B cell (primary cell): Measurements from ENCODE around the gene KRTAP10-8. TPM values are rescaled to one million over a fixed set of nuclear protein-coding genes. Genes with fewer than 3 reads are reported as not detected.
"Not testable (repeated sequence)": the region's sequence is repeated elsewhere in the genome, so short reads cannot be mapped to it uniquely, and the experiment has no call there.

Experiments used
- ATAC-seq: fragments of 200-7000 bp; cut with Tn5 transposase; one replicate; pipeline ENCODE4 v1.10.0; 2021; ENCODE audit warnings: low read depth, mild to moderate bottlenecking, moderate number of reproducible peaks, moderate library complexity
- CTCF ChIA-PET: fragments of 350-600 bp; sonication (Branson Sonifier 250); formaldehyde crosslinking; loops from one replicate; lab custom pipeline; 2021; ENCODE audit warnings: antibody characterized with exemption, inconsistent platforms; lab: Charles Lee
- POLR2A ChIA-PET: fragments of 350-600 bp; sonication (Branson Sonifier 250); formaldehyde crosslinking; loops from one replicate; lab custom pipeline; 2021; ENCODE audit warnings: antibody characterized with exemption; lab: Charles Lee
- DNase-seq: peaks from one replicate; pipeline ENCODE4 v3.0.0; 2013
- H2AFZ ChIP-seq: 2 replicates; pipeline ENCODE4 v1.6.1; 2012; ENCODE audit warnings: mild to moderate bottlenecking, low read depth, low read length; ENCODE audit not compliant: insufficient read depth, poor library complexity, severe bottlenecking
- H3K27ac ChIP-seq, 2 donors: 1 replicate in 1 of 2; 2 replicates in 1 of 2; pipeline ENCODE4 v1.5.1; 2012 to 2013; ENCODE audit warnings: low read length in 2 of 2, mild to moderate bottlenecking in 2 of 2, moderate library complexity in 1 of 2
- H3K27me3 ChIP-seq, 4 experiments: fragments of 200-600 bp in 1 of 4; sonication (generic) in 1 of 4; replicated peaks in 1 of 4; 1 replicate in 2 of 4; 2 replicates in 2 of 4; pipeline versions ENCODE4 v1.6.1 to v1.7.0; 2013 to 2016; ENCODE audit warnings: low read length in 3 of 4, mild to moderate bottlenecking in 2 of 4, mixed read lengths in 1 of 4, moderate library complexity in 1 of 4; ENCODE audit not compliant: insufficient read depth in 4 of 4, control insufficient read depth in 3 of 4; ENCODE audit errors: control extremely low read depth in 1 of 4
- H3K36me3 ChIP-seq, 2 experiments: replicated peaks in 1 of 2; 1 replicate in 1 of 2; 2 replicates in 1 of 2; pipeline versions ENCODE4 v1.6.1 to v1.7.1; 2013; ENCODE audit warnings: low read length in 1 of 2; ENCODE audit not compliant: insufficient read depth in 2 of 2, control insufficient read depth in 1 of 2; ENCODE audit errors: control extremely low read depth in 1 of 2, extremely low read depth in 1 of 2
- H3K4me1 ChIP-seq, 2 donors: fragments of 200-600 bp in 1 of 2; sonication (generic) in 1 of 2; 1 replicate in 1 of 2; 2 replicates in 1 of 2; pipeline versions ENCODE4 v1.5.1 to v1.6.1; 2013 to 2017; ENCODE audit warnings: low read length in 2 of 2; ENCODE audit not compliant: control insufficient read depth in 2 of 2, insufficient read depth in 2 of 2
- H3K4me2 ChIP-seq: replicated peaks from 2 replicates; pipeline ENCODE3; 2012; ENCODE audit warnings: mild to moderate bottlenecking, low read depth, low read length; ENCODE audit not compliant: poor library complexity, severe bottlenecking
- H3K4me3 ChIP-seq, 5 experiments: fragments of 200-600 bp in 1 of 5; sonication (generic) in 1 of 5; 1 replicate in 3 of 5; 2 replicates in 2 of 5; pipeline versions ENCODE4 v1.5.1 to v1.7.0; 2011 to 2016; ENCODE audit warnings: low read length in 4 of 5, mild to moderate bottlenecking in 4 of 5, low read depth in 2 of 5, control low read depth in 1 of 5, moderate library complexity in 1 of 5; ENCODE audit not compliant: insufficient read depth in 1 of 5; ENCODE audit errors: control extremely low read depth in 1 of 5, extremely low read depth in 1 of 5
- H3K79me2 ChIP-seq: fragments of 200-600 bp; sonication (generic); one replicate; pipeline ENCODE4 v1.6.0; 2016; ENCODE audit warnings: low read length; ENCODE audit not compliant: control insufficient read depth, insufficient read depth
- H3K9ac ChIP-seq: fragments of 200-600 bp; sonication (generic); 2 replicates; pipeline ENCODE4 v1.6.1; 2017; ENCODE audit warnings: mild to moderate bottlenecking, low read length, moderate library complexity
- H3K9me3 ChIP-seq, 3 donors: one replicate each; pipeline versions ENCODE4 v1.6.1 to v1.7.1; 2013; ENCODE audit warnings: low read length in 2 of 3; ENCODE audit not compliant: control insufficient read depth in 2 of 3, insufficient read depth in 1 of 3; ENCODE audit errors: control extremely low read depth in 1 of 3
- H4K20me1 ChIP-seq: 2 replicates; pipeline ENCODE4 v1.6.0; 2012; ENCODE audit warnings: mild to moderate bottlenecking, low read length; ENCODE audit not compliant: insufficient read depth, control insufficient read depth, poor library complexity, severe bottlenecking
- H3K27ac Mint-ChIP-seq: one replicate; pipeline ENCODE4 v1.8.0; 2021; ENCODE audit warnings: mixed read lengths
- H3K27me3 Mint-ChIP-seq: one replicate; pipeline ENCODE4 v1.8.0; 2021; ENCODE audit warnings: mixed read lengths
- H3K4me1 Mint-ChIP-seq: one replicate; pipeline ENCODE4 v1.8.0; 2021; ENCODE audit warnings: mixed read lengths
- H3K4me3 Mint-ChIP-seq: one replicate; pipeline ENCODE4 v1.8.0; 2021; ENCODE audit warnings: mixed read lengths
- H3K9me3 Mint-ChIP-seq: one replicate; pipeline ENCODE4 v1.8.0; 2022; ENCODE audit warnings: mixed read lengths; ENCODE audit not compliant: insufficient read depth
- WGBS: methylation state at CpG from one replicate; pipeline ENCODE4 v1.1.5; 2013; ENCODE audit warnings: missing lambda C conversion rate; ENCODE audit not compliant: insufficient coverage; 5-methylcytosine and 5-hydroxymethylcytosine counted together
- intact Hi-C: fragments of 100-400 bp; cut with micrococcal nuclease; formaldehyde crosslinking; loops from one replicate; pipeline ENCODE4 v1.10.0; 2022
- polyA plus RNA-seq: library from polyadenylated mRNA; depleted of rRNA; stranded (reverse); fragments of >200 nt; gene quantifications from 2 replicates; pipeline ENCODE4 v1.2.3, GENCODE V29; 2012
- total RNA-seq, 2 donors: library from RNA; stranded (reverse); fragments of 120-200 nt in 1 of 2; gene quantifications; 1 replicate in 1 of 2; 2 replicates in 1 of 2; pipeline versions ENCODE4 v1.2.3 to v1.2.4, GENCODE V29; 2013 to 2022

The KRTAP10-8 gene
- total and polyA plus RNA-seq, 2 donors (not counting 1 experiment from before 2014, with no cell fraction given), result not detected

DNA sequence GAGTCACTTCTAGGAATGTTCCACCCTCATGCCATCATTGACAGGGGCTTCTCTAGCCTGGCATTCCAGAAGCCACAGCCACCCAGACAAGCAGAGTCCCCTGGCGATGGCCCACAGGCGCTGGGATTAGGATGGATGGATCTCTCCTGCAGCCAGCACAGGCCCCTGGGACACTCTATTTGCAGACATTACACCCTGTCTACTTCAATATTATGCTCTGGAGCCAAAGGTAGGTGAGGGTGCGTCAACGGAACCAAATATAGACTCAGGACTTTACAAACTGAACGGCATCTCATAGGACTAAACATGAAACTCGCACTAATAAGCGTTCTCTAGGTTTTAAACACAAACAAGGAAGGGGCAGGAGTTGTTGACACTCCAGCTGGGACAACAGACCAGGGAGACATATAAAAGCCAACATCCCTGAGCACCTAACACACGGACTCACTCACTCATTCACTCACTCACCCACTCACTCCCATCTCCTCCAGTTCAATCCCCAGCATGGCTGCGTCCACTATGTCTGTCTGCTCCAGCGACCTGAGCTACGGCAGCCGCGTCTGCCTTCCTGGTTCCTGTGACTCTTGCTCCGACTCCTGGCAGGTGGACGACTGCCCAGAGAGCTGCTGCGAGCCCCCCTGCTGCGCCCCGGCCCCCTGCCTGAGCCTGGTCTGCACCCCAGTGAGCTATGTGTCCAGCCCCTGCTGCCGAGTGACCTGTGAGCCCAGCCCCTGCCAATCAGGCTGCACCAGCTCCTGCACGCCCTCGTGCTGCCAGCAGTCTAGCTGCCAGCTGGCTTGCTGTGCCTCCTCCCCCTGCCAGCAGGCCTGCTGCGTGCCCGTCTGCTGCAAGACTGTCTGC is 11.5 kb upstream of the KRTAP10-8 start, which contains the start of gene KRTAP10-7:
Gene KRTAP10-7 (plus strand): TSS at position 480 of the 861 bp plus-strand sequence. CDS start 25 bp downstream, at position 505.
- not testable (repeated sequence) for H3K4me3 Mint-ChIP-seq, H2AFZ ChIP-seq
- WGBS, result 85% methylated on average over 11 of the region's 23 CpGs

DNA sequence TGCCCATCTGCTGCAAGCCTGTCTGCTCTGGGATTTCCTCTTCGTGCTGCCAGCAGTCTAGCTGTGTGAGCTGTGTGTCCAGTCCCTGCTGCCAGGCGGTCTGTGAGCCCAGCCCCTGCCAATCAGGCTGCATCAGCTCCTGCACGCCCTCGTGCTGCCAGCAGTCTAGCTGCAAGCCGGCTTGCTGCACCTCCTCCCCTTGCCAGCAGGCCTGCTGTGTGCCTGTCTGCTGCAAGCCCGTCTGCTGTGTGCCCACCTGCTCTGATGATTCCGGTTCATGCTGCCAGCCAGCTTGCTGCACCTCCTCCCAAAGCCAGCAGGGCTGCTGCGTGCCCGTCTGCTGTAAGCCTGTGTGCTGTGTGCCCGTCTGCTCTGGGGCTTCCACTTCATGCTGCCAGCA is 10.8 kb upstream of the KRTAP10-8 start:
- Histone ChIP-seq H3K27me3 (peaks cover 0 to 13% (median 3%) of the 10 kb centered on the region in 4 experiments), H3K9me3 (peaks cover 0 to 19% (median 3%) of the 10 kb centered on the region in 3 donors)
- POLR2A ChIA-PET, H3K4me3 ChIP-seq, H3K4me1 ChIP-seq, H3K27ac Mint-ChIP-seq, H3K4me1 Mint-ChIP-seq, H4K20me1 ChIP-seq, H3K27ac ChIP-seq, H3K9me3 Mint-ChIP-seq, intact Hi-C loops, H3K9ac ChIP-seq, H3K4me3 Mint-ChIP-seq, ATAC-seq, CTCF ChIA-PET, H3K4me2 ChIP-seq, DNase-seq, H2AFZ ChIP-seq, H3K79me2 ChIP-seq, H3K36me3 ChIP-seq: not testable (repeated sequence)
- 84% methylated on average over 10 of the region's 10 CpGs for WGBS
- peaks cover 40% of the 10 kb centered on the region for H3K27me3 Mint-ChIP-seq

More for the DNA sequence above, 11.5 kb upstream of the KRTAP10-8 start, which contains the start of gene KRTAP10-7:
- peaks cover 0 to 19% (median 3%) of the 10 kb centered on the region in 3 donors for H3K9me3 ChIP-seq
- H3K4me1 Mint-ChIP-seq, H4K20me1 ChIP-seq, POLR2A ChIA-PET, H3K9ac ChIP-seq, DNase-seq, intact Hi-C loops, ATAC-seq, H3K4me1 ChIP-seq, H3K27ac ChIP-seq, H3K4me2 ChIP-seq, H3K4me3 ChIP-seq, H3K36me3 ChIP-seq, H3K9me3 Mint-ChIP-seq, CTCF ChIA-PET, H3K79me2 ChIP-seq: not testable (repeated sequence)
- peaks cover 0 to 13% (median under 1%) of the 10 kb centered on the region in 4 experiments for H3K27me3 ChIP-seq
- Mint-ChIP-seq H3K27ac (peak within 1 kb of the TSS; percentile 34), H3K27me3 (peaks cover 35% of the 10 kb centered on the region)
